ENCODE data around the gene ARID5B. TPM values are rescaled to one million over a fixed set of nuclear protein-coding genes. Genes with fewer than 3 reads are reported as not detected.

The ARID5B gene
- total RNA-seq, 1 experiment from 2014 or later: 0.04 TPM

- no peak overlapping the region for H3K27ac ChIP-seq (ENCODE audit: insufficient read length, low read depth, low read length)
Observed at GRCh38 chr10:62036186-62037081, 134.9 kb downstream of the ARID5B start.

More at GRCh38 chr10:62036186-62037081, 134.9 kb downstream of the ARID5B start:
- no peak overlapping the region for H3K4ac ChIP-seq (ENCODE audit: low read depth, low read length)
- no peak overlapping the region for H3K18ac ChIP-seq (ENCODE audit: insufficient read length, low read depth, low read length)
- H3K23me2 ChIP-seq (ENCODE audit: insufficient read length, low read depth, low read length, poor library complexity, severe bottlenecking): no peaks in the 10 kb centered on the region
- Mint-ChIP-seq H3K27ac (no peak overlapping the region), H3K4me3 (no peak overlapping the region), H3K4me1 (peaks cover 22 to 28% of the 10 kb centered on the region in 2 experiments), H3K9me3 (no peaks in the 10 kb centered on the region), H3K27me3 (ENCODE audit: low read depth) (peaks cover 12% of the 10 kb centered on the region), H3K36me3 (ENCODE audit: insufficient read depth in 1 of 3, low read depth in 3 of 3) (no peaks in the 10 kb centered on the region)
- H3K79me2 ChIP-seq (ENCODE audit: insufficient read depth, low read length): no peaks in the 10 kb centered on the region
- no peak overlapping the region for H3K23ac ChIP-seq (ENCODE audit: insufficient read length, low read depth, low read length)
- H2AFZ ChIP-seq (ENCODE audit: low read length): no peak overlapping the region
- no peak overlapping the region for H3K4me2 ChIP-seq (ENCODE audit: insufficient read depth, insufficient read length, low read length)
- H3K9ac ChIP-seq (ENCODE audit: extremely low read depth, insufficient read length, low read length): no peak overlapping the region
- H3K4me1 ChIP-seq (ENCODE audit: insufficient read depth, low read length): no peaks in the 10 kb centered on the region; the same call in 1 of the 2 replicates
- no peak overlapping the region for H2BK5ac ChIP-seq (ENCODE audit: insufficient read length, low read length)
- H3K56ac ChIP-seq (ENCODE audit: insufficient read length, low read depth, low read length): no peak overlapping the region
- no peaks in the 10 kb centered on the region for H3K9me3 ChIP-seq (ENCODE audit: control insufficient read depth, low read depth, low read length)
- DNase-seq: peak; percentile 50
- H3K27me3 ChIP-seq (ENCODE audit: insufficient read depth, low read length): no peaks in the 10 kb centered on the region
- H3K14ac ChIP-seq (ENCODE audit: insufficient read depth, low read length): peak overlapping the region; percentile 60; the same call in 1 of the 2 replicates
- no peak overlapping the region for H4K5ac ChIP-seq (ENCODE audit: insufficient read length, low read depth, low read length)
- H2AK5ac ChIP-seq (ENCODE audit: insufficient read length, low read length): no peak overlapping the region
- no peaks in the 10 kb centered on the region for H4K20me1 ChIP-seq (ENCODE audit: control insufficient read depth, insufficient read depth, insufficient read length)
- no peak overlapping the region for H3T11ph ChIP-seq (ENCODE audit: low read length)
- TF ChIP-seq CTCF (conservative IDR thresholded peaks at IDR 0.05): no peak
- no peak overlapping the region for H2BK15ac ChIP-seq (ENCODE audit: low read depth, low read length)
- no peaks in the 10 kb centered on the region for H3K79me1 ChIP-seq (ENCODE audit: insufficient read depth, low read depth, low read length, poor library complexity, severe bottlenecking)
- no peak overlapping the region for H2BK20ac ChIP-seq (ENCODE audit: low read depth, low read length, poor library complexity, severe bottlenecking)
- no peak overlapping the region for H2BK12ac ChIP-seq (ENCODE audit: insufficient read length, low read depth, low read length)
- no CpG with 5 or more reads among the region's 11 CpGs for WGBS (ENCODE audit: extremely low coverage, insufficient read length, low lambda C conversion rate)
- no peak overlapping the region for H4K8ac ChIP-seq (replicated peaks; ENCODE audit: insufficient read length, low read depth, low read length)
- H4K91ac ChIP-seq (ENCODE audit: insufficient read length, low read depth, low read length): no peak overlapping the region
- H2BK120ac ChIP-seq (ENCODE audit: low read depth, low read length, poor library complexity, severe bottlenecking): no peak overlapping the region
